Measurements from ENCODE around the gene GLG1.

The GLG1 gene

GRCh38 chr16:74451951-74452758 lies 154.8 kb downstream of the GLG1 start:
- TF ChIP-seq, protein P1, sequence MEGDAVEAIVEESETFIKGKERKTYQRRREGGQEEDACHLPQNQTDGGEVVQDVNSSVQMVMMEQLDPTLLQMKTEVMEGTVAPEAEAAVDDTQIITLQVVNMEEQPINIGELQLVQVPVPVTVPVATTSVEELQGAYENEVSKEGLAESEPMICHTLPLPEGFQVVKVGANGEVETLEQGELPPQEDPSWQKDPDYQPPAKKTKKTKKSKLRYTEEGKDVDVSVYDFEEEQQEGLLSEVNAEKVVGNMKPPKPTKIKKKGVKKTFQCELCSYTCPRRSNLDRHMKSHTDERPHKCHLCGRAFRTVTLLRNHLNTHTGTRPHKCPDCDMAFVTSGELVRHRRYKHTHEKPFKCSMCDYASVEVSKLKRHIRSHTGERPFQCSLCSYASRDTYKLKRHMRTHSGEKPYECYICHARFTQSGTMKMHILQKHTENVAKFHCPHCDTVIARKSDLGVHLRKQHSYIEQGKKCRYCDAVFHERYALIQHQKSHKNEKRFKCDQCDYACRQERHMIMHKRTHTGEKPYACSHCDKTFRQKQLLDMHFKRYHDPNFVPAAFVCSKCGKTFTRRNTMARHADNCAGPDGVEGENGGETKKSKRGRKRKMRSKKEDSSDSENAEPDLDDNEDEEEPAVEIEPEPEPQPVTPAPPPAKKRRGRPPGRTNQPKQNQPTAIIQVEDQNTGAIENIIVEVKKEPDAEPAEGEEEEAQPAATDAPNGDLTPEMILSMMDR (IDR thresholded peaks at IDR 0.05) = no peak

DNA sequence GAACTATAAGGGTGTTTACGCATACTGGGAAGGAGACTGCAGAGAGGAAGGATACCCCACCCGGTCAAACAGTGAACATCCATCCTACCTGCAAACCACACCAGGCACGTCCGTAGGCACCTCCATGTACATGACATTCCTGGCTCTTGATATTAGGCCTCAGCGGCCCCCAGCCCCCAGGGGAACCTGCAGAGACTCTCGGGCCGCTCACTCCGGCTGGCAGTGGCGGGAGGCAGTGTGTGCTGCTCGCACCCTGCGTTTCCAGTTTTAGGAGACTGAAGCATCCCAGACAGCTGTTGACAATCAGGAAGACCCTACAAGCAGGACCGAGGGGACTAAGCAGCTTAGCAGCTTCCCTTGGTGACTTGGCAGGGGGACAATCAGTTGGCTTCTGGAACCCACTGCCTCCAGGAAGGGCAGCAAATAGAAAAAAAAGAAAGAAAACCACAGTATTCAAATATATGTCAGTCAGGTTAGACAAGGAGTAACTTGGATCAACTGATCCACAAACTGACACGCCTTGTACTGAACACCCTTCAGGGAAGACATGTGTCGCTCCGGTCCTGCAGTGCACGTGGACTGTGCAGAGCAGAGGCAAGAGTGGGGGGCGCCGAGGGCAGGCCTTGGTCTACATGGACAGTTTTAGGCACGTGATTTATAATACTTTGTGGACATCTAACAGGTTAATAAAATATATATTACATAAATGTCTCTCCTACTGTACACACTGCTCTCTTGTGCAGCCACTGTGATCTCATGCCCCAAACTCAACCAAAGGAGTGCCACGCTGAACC lies 155.8 kb downstream of the GLG1 start:
- TF ChIP-seq, protein P1 (IDR thresholded peaks at IDR 0.05) = no peak

GRCh38 chr16:74450236-74450635 lies 156.7 kb downstream of the GLG1 start:
- TF ChIP-seq, protein P1 (IDR thresholded peaks at IDR 0.05) = no peak

DNA sequence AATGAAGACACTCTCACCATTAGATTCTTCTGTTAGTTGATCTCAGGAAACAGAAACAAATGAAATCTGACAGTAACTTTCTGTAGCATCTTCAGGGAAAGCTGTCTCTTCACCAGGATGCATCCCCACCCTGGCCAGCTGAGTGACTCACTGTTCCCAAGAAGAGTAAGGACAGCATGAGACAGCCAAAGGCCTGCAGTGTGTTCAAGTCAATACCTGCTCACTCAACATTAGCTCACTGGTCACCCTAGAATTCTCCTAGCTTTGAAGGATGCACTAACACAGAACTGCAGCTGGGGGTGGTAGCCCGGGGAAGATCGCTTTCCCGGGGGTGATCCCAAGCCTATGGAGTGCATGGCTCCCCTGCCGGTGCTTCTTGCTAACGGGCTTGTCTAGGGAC lies 157.4 kb downstream of the GLG1 start:
- TF ChIP-seq, protein P1 (IDR thresholded peaks at IDR 0.05) = no peak

- TF ChIP-seq, protein P1 (IDR thresholded peaks at IDR 0.05) = no peak
Observed at GRCh38 chr16:74448990-74449389, 157.9 kb downstream of the GLG1 start.

GRCh38 chr16:74447578-74447977 lies 159.3 kb downstream of the GLG1 start:
- TF ChIP-seq, protein P1 (IDR thresholded peaks at IDR 0.05) = no peak

DNA sequence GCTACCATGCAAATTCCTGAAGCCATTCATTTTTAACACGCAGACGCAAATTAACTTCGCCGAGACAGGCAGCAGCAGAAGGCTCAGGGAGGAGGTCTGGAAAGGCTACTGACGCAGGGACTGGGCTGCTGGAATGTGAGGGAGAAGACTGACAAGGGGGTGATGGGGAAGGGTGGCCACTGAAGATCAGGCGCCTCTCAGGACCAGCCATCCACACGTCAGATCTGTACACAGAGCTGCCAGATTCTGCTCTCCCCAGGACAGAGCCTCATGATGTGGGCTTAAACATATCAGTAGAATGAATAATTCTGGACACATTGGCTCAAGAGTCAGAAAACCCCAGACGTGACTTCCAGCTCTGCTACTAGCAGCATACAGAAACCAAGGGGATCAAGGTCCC lies 160.0 kb downstream of the GLG1 start:
- TF ChIP-seq, protein P1 (IDR thresholded peaks at IDR 0.05) = no peak

Measured in LNCAP (cell line).